Esophagus (tissue), 2 donors: ENCODE results near the gene PDZRN3. TPM values are rescaled to one million over a fixed set of nuclear protein-coding genes. Genes with fewer than 3 reads are reported as not detected.

ENCODE experiments used
- H3K27ac ChIP-seq, 2 donors: one replicate each; pipeline ENCODE4 v1.5.1; 2013; ENCODE audit warnings: low read depth in 2 of 2, mild to moderate bottlenecking in 2 of 2, inconsistent platforms in 1 of 2, low read length in 1 of 2, moderate library complexity in 1 of 2
- H3K27me3 ChIP-seq, 2 donors: one replicate each; pipeline ENCODE4 v1.6.1; 2013; ENCODE audit warnings: low read length in 2 of 2, control low read depth in 1 of 2, mild to moderate bottlenecking in 1 of 2; ENCODE audit not compliant: insufficient read depth in 2 of 2, control insufficient read depth in 1 of 2
- H3K36me3 ChIP-seq, 2 donors: one replicate each; pipeline ENCODE4 v1.6.1; 2013; ENCODE audit warnings: low read length in 1 of 2; ENCODE audit not compliant: control insufficient read depth in 2 of 2, insufficient read depth in 2 of 2
- H3K4me1 ChIP-seq, 2 donors: one replicate each; pipeline ENCODE4 v1.6.1; 2013; ENCODE audit warnings: low read length in 1 of 2; ENCODE audit not compliant: control insufficient read depth in 2 of 2, insufficient read depth in 2 of 2
- H3K4me3 ChIP-seq, 2 donors: one replicate each; pipeline ENCODE4 v1.5.1; 2013; ENCODE audit warnings: low read length in 2 of 2, mild to moderate bottlenecking in 2 of 2, low read depth in 1 of 2, moderate library complexity in 1 of 2
- H3K9me3 ChIP-seq, 2 donors: one replicate each; pipeline ENCODE4 v1.6.1; 2013; ENCODE audit warnings: mild to moderate bottlenecking in 2 of 2, low read depth in 1 of 2, low read length in 1 of 2, moderate library complexity in 1 of 2; ENCODE audit not compliant: control insufficient read depth in 2 of 2, insufficient read depth in 1 of 2
- whole genome bisulfite sequencing, 2 donors: extraction: QIAGEN DNeasy Blood & Tissue Kit; methylation state at CpG; one replicate each; pipeline ENCODE4 v1.1.7; 2013; 5-methylcytosine and 5-hydroxymethylcytosine counted together
- polyA plus RNA-seq, 2 donors: library from polyadenylated mRNA; stranded (reverse); fragments of 200-250 nt; gene quantifications; one replicate each; pipeline ENCODE4 v1.2.3, GENCODE V29; 2013
- donor health status: healthy with polysubstance abuse.
- donor health status: Bipolar disorder and iron deficiency.

Gene PDZRN3
- polyA plus RNA-seq, 2 donors, result 13.9 to 17.2 TPM

DNA sequence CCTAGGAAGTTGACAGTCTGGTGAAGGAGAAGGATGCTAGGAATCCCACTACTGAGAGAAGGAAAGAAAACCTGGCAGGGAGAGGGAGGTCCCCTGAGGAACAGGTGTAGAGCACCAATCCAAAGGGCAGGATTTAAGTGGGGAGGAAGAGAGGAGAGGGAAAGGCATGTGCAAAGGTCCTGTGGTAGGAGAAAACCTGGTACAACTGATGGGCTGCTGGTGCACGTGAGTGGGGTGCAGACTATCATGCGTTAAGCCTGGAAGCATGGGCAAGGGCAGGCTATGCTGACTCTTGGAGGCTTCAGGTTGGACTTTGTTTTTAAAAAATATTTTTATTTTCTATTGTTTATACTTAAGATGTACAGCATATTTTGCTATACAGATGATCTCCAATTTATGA lies 209.6 kb downstream of the PDZRN3 start:
- no peaks in the 10 kb centered on the region for H3K27me3 ChIP-seq
- peaks cover 0 to 3% of the 10 kb centered on the region in 2 donors for H3K4me1 ChIP-seq
- peaks cover 0 to 2% of the 10 kb centered on the region in 2 donors for H3K36me3 ChIP-seq
- H3K9me3 ChIP-seq, result no peaks in the 10 kb centered on the region
- no peak overlapping the region for H3K4me3 ChIP-seq
- H3K27ac ChIP-seq, result no peak overlapping the region
- WGBS, 2 donors, result 92 to 97% methylated on average over 2 of the region's 2 CpGs

DNA sequence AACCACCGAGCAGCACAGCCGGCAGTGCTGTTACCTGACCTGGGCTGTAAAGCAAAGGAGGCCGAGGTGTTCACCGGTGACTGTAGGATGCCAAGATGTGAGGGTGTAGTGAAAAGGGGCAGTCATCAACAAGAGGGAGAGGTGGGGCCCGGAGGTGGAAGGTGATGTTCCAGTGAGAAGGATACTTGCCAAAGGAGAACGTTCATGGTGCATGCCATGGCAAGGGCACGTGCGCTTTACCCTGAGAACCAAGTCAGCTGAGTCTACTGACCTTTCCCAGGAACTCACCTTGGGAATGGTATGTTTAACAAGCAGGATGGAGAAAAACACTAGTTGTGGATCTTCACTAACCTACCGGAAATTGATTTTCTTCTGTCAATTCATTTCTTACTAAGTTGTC lies 211.1 kb downstream of the PDZRN3 start:
- peaks cover 0 to 2% of the 10 kb centered on the region in 2 donors for H3K36me3 ChIP-seq
- H3K9me3 ChIP-seq, result no peaks in the 10 kb centered on the region
- no peak overlapping the region for H3K4me3 ChIP-seq
- no peaks in the 10 kb centered on the region for H3K27me3 ChIP-seq
- H3K4me1 ChIP-seq, result no peaks in the 10 kb centered on the region
- no peak overlapping the region for H3K27ac ChIP-seq
- 89 to 91% methylated on average over 9 of the region's 9 CpGs for whole genome bisulfite sequencing, 2 donors

DNA sequence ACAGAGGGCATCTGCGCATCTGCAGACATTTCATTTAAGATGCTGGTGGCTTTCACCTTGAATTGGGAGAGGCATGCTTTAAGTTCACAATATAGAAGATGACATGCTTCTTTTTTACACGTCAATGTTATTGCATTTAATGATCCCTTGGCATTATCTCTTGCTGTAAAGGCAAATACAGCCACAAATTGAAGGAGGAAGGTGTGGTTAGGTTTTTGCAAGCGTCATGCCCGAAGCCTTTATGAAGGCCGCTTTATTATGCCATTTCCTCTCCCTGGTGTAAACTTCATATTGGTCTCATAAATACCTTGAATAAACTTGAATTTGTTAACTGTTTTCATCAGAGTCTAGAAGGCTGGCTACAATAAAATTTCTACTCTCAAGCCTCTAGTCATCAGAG lies 212.7 kb downstream of the PDZRN3 start:
- Histone ChIP-seq H3K4me3 (no peak overlapping the region), H3K36me3 (peaks cover 0 to 2% of the 10 kb centered on the region in 2 donors), H3K9me3 (no peaks in the 10 kb centered on the region), H3K4me1 (no peaks in the 10 kb centered on the region), H3K27ac (no peak overlapping the region), H3K27me3 (no peaks in the 10 kb centered on the region)
- 87 to 92% methylated on average over 5 of the region's 5 CpGs for WGBS, 2 donors

DNA sequence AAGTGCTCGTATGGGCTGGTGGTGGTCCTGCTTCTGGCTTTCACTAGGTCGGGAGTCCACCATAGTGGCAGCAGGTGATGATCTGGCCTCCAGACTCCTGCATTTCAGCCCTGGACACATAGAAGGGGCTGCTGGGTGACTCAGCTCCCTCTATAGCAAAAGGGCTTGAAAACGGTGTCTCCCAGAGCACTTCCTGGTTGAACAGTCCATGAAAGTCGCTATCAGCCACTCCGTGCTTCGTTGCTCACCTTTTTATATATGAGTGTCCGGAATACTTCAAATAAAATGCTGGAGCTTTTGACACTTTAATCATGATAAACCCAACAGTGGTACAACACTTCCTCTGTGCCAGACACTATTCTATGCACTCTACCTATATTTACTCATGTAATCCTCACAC lies 213.2 kb downstream of the PDZRN3 start:
- no peaks in the 10 kb centered on the region for H3K27me3 ChIP-seq
- H3K36me3 ChIP-seq, result peaks cover 0 to 2% of the 10 kb centered on the region in 2 donors
- 87 to 91% methylated on average over 7 of the region's 7 CpGs for WGBS, 2 donors
- H3K9me3 ChIP-seq, result no peaks in the 10 kb centered on the region
- no peak overlapping the region for H3K27ac ChIP-seq
- no peaks in the 10 kb centered on the region for H3K4me1 ChIP-seq
- no peak overlapping the region for H3K4me3 ChIP-seq

DNA sequence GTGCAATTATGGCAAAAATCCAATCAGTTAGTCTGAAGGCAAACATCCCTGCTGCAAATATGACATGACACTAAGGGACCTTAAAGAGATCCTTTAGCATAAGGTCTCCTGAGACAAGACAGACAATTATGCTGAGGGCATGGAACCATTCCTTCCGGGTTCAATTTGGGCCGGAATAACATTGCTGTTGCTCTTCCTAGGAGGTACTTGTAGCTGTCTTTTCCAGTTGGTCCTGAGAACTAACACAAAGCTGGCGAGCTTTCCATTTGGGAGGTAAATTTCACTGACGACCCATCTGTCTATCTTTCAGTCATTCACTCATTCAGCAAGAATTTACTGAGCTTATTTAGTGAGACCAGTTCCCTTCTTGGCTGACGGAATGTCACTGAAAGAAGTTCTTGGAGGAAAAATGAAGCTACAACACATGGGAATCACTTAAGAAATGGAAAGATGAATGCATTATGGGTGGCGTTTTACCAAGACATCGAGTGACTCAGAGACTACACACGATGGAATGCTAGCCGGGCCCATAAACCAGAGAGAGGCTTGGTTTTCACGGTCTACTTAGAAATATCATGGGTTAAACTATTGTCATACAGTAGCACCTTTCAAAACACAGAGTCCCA lies 215.5 kb downstream of the PDZRN3 start:
- H3K4me3 ChIP-seq, result no peak overlapping the region
- 59 to 68% methylated on average over 10 of the region's 10 CpGs for WGBS, 2 donors
- no peaks in the 10 kb centered on the region for H3K4me1 ChIP-seq
- H3K9me3 ChIP-seq, result no peaks in the 10 kb centered on the region
- H3K36me3 ChIP-seq, result peaks cover 0 to 2% of the 10 kb centered on the region in 2 donors
- no peaks in the 10 kb centered on the region for H3K27me3 ChIP-seq
- no peak overlapping the region for H3K27ac ChIP-seq

DNA sequence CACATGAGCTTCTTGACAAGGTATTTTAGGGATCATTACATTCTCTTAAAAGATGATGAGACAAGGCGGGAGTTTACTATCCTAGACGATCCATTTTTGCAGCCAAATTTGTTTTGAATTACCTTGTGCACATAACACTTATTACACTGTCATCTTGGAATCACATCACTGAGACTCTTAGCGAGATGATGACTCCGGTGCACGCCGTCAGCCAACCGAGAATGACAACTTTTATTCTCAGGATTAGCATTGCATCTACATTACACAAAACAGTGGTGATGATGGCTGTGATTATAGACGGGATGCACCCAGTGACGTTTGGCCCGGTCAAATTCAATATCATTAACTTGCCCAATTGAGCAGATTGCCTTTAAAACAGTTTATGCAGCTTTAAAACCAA lies 216.1 kb downstream of the PDZRN3 start:
- WGBS, 2 donors, result 80 to 83% methylated on average over 10 of the region's 10 CpGs
- H3K27ac ChIP-seq, result peak overlapping the region in 1 of 2 donors; percentile 29
- H3K4me1 ChIP-seq, result no peaks in the 10 kb centered on the region
- H3K36me3 ChIP-seq, result peaks cover 0 to 2% of the 10 kb centered on the region in 2 donors
- no peak overlapping the region for H3K4me3 ChIP-seq
- no peaks in the 10 kb centered on the region for H3K27me3 ChIP-seq
- no peaks in the 10 kb centered on the region for H3K9me3 ChIP-seq

DNA sequence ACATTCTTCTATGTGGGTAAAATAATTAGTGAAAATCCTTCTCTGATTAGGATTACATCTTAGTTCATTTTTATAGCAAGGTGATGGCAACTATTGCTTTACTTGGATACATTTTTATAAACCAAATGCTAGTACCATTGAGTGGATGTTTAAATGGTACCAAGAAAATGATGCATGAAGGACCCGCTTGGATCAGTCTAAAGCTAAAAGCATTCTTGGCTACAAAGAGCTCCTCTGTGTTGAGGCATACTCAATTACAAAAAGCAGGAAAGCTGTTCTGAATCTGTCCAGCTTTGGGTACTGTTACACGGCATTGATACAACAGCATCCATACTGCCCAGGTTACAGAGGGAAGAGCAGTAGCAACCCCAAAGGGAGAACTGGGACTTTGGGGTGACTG lies 217.2 kb downstream of the PDZRN3 start:
- H3K27me3 ChIP-seq, result no peaks in the 10 kb centered on the region
- 72 to 78% methylated on average over 2 of the region's 2 CpGs for WGBS, 2 donors
- H3K4me3 ChIP-seq, result no peak overlapping the region
- H3K9me3 ChIP-seq, result no peaks in the 10 kb centered on the region
- H3K4me1 ChIP-seq, result no peaks in the 10 kb centered on the region
- H3K36me3 ChIP-seq, result no peaks in the 10 kb centered on the region
- H3K27ac ChIP-seq, result peak overlapping the region; percentile 23 to 40

DNA sequence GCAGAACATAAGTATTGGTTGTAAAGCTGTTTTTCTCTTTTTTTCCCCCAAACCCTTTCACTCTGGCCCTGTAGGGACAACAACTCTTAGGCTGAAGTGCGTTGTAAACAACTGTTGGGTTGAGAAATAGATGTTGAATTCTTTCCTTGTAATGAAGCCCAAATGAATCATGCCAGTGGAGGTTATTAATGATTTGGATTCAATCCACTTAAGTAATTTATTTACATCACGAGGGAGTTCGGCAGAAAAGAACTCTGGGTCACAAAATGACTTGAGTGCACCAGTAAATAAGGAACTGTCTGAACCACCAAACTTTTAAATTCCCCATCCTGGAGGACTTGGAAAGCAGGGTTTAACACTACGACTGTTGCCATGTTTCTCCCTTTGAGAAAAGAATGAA lies 218.9 kb downstream of the PDZRN3 start:
- Histone ChIP-seq H3K36me3 (no peaks in the 10 kb centered on the region), H3K4me3 (no peak overlapping the region), H3K9me3 (no peaks in the 10 kb centered on the region), H3K27ac (peak overlapping the region; percentile 40 to 64), H3K4me1 (no peaks in the 10 kb centered on the region), H3K27me3 (no peaks in the 10 kb centered on the region)
- WGBS, 2 donors, result 42 to 44% methylated on average over 4 of the region's 4 CpGs

DNA sequence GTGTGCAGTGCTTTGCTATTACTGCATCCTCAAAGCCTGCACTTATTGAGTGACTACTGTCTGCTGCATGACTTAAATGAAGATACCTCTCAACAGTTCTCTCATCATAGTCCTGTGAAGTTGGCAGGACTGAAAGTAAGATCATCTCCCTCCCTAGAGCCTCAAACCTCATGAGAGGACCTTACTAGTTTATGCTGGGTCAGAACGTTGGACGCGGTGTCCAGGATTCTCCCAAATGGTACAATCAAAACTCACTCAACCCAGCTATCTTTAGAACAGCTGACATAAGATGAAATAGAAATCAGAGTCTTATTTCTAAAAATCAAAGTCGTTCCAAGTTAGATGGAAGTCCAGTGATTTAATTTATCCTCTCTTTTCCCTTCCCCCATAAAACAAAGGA lies 219.7 kb downstream of the PDZRN3 start:
- no peaks in the 10 kb centered on the region for H3K27me3 ChIP-seq
- no peaks in the 10 kb centered on the region for H3K9me3 ChIP-seq
- no peaks in the 10 kb centered on the region for H3K36me3 ChIP-seq
- WGBS, 2 donors, result 73 to 75% methylated on average over 4 of the region's 4 CpGs
- H3K27ac ChIP-seq, result peak overlapping the region in 1 of 2 donors; percentile 8
- no peaks in the 10 kb centered on the region for H3K4me1 ChIP-seq
- no peak overlapping the region for H3K4me3 ChIP-seq

DNA sequence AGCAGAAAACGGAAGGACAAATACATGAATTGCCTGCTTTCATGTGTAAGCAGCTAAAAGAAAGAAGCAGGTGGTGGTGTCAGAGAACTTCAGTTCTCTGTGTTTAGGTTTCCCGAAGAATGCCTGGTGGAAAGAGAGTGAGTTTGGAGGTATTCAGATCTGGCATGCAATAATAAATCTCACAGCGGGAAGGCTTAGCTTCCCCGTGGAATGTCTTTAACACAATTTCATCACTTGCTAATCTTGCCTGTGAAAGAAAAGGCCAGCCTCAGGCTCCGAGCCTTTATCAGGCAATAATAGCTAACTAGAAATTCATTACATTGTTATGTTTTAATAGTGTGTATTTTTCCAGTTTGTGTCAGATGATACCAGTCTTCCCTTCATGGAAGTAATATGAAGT lies 220.3 kb downstream of the PDZRN3 start:
- Histone ChIP-seq H3K36me3 (no peaks in the 10 kb centered on the region), H3K4me3 (no peak overlapping the region), H3K4me1 (no peaks in the 10 kb centered on the region), H3K27me3 (no peaks in the 10 kb centered on the region), H3K9me3 (no peaks in the 10 kb centered on the region), H3K27ac (peak overlapping the region in 1 of 2 donors; percentile 50)
- 67 to 71% methylated on average over 5 of the region's 5 CpGs for WGBS, 2 donors
